ENCODE data around the gene RBM17. TPM values are rescaled to one million over a fixed set of nuclear protein-coding genes. Genes with fewer than 3 reads are reported as not detected.
"Not testable (repeated sequence)": the region's sequence is repeated elsewhere in the genome, so short reads cannot be mapped to it uniquely, and the experiment has no call there.

RBM17 gene
- total RNA-seq, 1 experiment from 2014 or later = 124 TPM

- Mint-ChIP-seq H3K4me1 (peaks cover 14 to 21% of the 10 kb centered on the region in 2 experiments), H3K9me3 (no peaks in the 10 kb centered on the region), H3K27ac (no peak overlapping the region), H3K27me3 (ENCODE audit: low read depth) (peaks cover 7% of the 10 kb centered on the region), H3K36me3 (ENCODE audit: insufficient read depth in 1 of 3, low read depth in 3 of 3) (no peaks in the 10 kb centered on the region), H3K4me3 (no peak overlapping the region)
- no peak for TF ChIP-seq CTCF (conservative IDR thresholded peaks at IDR 0.05)
- Histone ChIP-seq H4K5ac (ENCODE audit: insufficient read length, low read depth, low read length) (no peak overlapping the region), H3K9ac (ENCODE audit: extremely low read depth, insufficient read length, low read length) (no peak overlapping the region), H3K23me2 (ENCODE audit: insufficient read length, low read depth, low read length, poor library complexity, severe bottlenecking) (no peaks in the 10 kb centered on the region), H3K56ac (ENCODE audit: insufficient read length, low read depth, low read length) (no peak overlapping the region), H3K4ac (ENCODE audit: low read depth, low read length) (no peak overlapping the region), H3T11ph (ENCODE audit: low read length) (no peak overlapping the region), H3K9me3 (ENCODE audit: control insufficient read depth, low read depth, low read length) (no peaks in the 10 kb centered on the region), H3K23ac (ENCODE audit: insufficient read length, low read depth, low read length) (no peak overlapping the region), H3K14ac (ENCODE audit: insufficient read depth, low read length) (no peak overlapping the region), H2BK12ac (ENCODE audit: insufficient read length, low read depth, low read length) (no peak overlapping the region), H3K18ac (ENCODE audit: insufficient read length, low read depth, low read length) (no peak overlapping the region), H3K27me3 (ENCODE audit: insufficient read depth, low read length) (no peaks in the 10 kb centered on the region), H2BK20ac (ENCODE audit: low read depth, low read length, poor library complexity, severe bottlenecking) (no peak overlapping the region), H3K4me1 (ENCODE audit: insufficient read depth, low read length) (no peaks in the 10 kb centered on the region), H2BK15ac (ENCODE audit: low read depth, low read length) (no peak overlapping the region), H2AFZ (ENCODE audit: low read length) (no peak overlapping the region), H3K79me1 (ENCODE audit: insufficient read depth, low read depth, low read length, poor library complexity, severe bottlenecking) (no peaks in the 10 kb centered on the region), H4K91ac (ENCODE audit: insufficient read length, low read depth, low read length) (no peak overlapping the region), H3K4me2 (ENCODE audit: insufficient read depth, insufficient read length, low read length) (no peak overlapping the region), H3K27ac (ENCODE audit: insufficient read length, low read depth, low read length) (no peak overlapping the region), H3K79me2 (ENCODE audit: insufficient read depth, low read length) (no peaks in the 10 kb centered on the region), H4K8ac (replicated peaks; ENCODE audit: insufficient read length, low read depth, low read length) (no peak overlapping the region), H2AK5ac (ENCODE audit: insufficient read length, low read length) (no peak overlapping the region), H2BK120ac (ENCODE audit: low read depth, low read length, poor library complexity, severe bottlenecking) (no peak overlapping the region), H4K20me1 (ENCODE audit: control insufficient read depth, insufficient read depth, insufficient read length) (no peaks in the 10 kb centered on the region), H2BK5ac (ENCODE audit: insufficient read length, low read length) (no peak overlapping the region)
- no peak for DNase-seq
- WGBS (ENCODE audit: extremely low coverage, insufficient read length, low lambda C conversion rate) = no CpG with 5 or more reads among the region's 9 CpGs
These were observed 35.8 kb downstream of the RBM17 start for GRCh38 chr10:6124666-6125065.

GRCh38 chr10:6127461-6127860, 38.6 kb downstream of the RBM17 start:
- not testable (repeated sequence) for H3K79me2 ChIP-seq (ENCODE audit: insufficient read depth, low read length); H3K9me3 Mint-ChIP-seq; H3K27ac Mint-ChIP-seq; H2BK120ac ChIP-seq (ENCODE audit: low read depth, low read length, poor library complexity, severe bottlenecking); DNase-seq; H3K23me2 ChIP-seq (ENCODE audit: insufficient read length, low read depth, low read length, poor library complexity, severe bottlenecking); H4K91ac ChIP-seq (ENCODE audit: insufficient read length, low read depth, low read length); H3K9me3 ChIP-seq (ENCODE audit: control insufficient read depth, low read depth, low read length); H3K4ac ChIP-seq (ENCODE audit: low read depth, low read length); H4K20me1 ChIP-seq (ENCODE audit: control insufficient read depth, insufficient read depth, insufficient read length); H3K23ac ChIP-seq (ENCODE audit: insufficient read length, low read depth, low read length); H3K18ac ChIP-seq (ENCODE audit: insufficient read length, low read depth, low read length); H3K4me1 ChIP-seq (ENCODE audit: insufficient read depth, low read length); H3K27ac ChIP-seq (ENCODE audit: insufficient read length, low read depth, low read length); H2BK5ac ChIP-seq (ENCODE audit: insufficient read length, low read length); H2AFZ ChIP-seq (ENCODE audit: low read length); H2BK15ac ChIP-seq (ENCODE audit: low read depth, low read length); H2BK20ac ChIP-seq (ENCODE audit: low read depth, low read length, poor library complexity, severe bottlenecking); H3K36me3 Mint-ChIP-seq (ENCODE audit: insufficient read depth in 1 of 3, low read depth in 3 of 3); H3K27me3 ChIP-seq (ENCODE audit: insufficient read depth, low read length); H4K8ac ChIP-seq (replicated peaks; ENCODE audit: insufficient read length, low read depth, low read length); H3K79me1 ChIP-seq (ENCODE audit: insufficient read depth, low read depth, low read length, poor library complexity, severe bottlenecking); H3K4me3 Mint-ChIP-seq; H3K4me2 ChIP-seq (ENCODE audit: insufficient read depth, insufficient read length, low read length); H4K5ac ChIP-seq (ENCODE audit: insufficient read length, low read depth, low read length); H3K9ac ChIP-seq (ENCODE audit: extremely low read depth, insufficient read length, low read length); H2BK12ac ChIP-seq (ENCODE audit: insufficient read length, low read depth, low read length); H3T11ph ChIP-seq (ENCODE audit: low read length); H3K27me3 Mint-ChIP-seq (ENCODE audit: low read depth); H3K56ac ChIP-seq (ENCODE audit: insufficient read length, low read depth, low read length); H2AK5ac ChIP-seq (ENCODE audit: insufficient read length, low read length); H3K14ac ChIP-seq (ENCODE audit: insufficient read depth, low read length)
- H3K4me1 Mint-ChIP-seq = peaks cover 10 to 19% of the 10 kb centered on the region in 2 experiments
